H9 (cell line): ENCODE results near the gene RGS2. TPM values are rescaled to one million over a fixed set of nuclear protein-coding genes. Genes with fewer than 3 reads are reported as not detected.

Source experiments
- DNase-seq: peaks from one replicate; pipeline ENCODE4 v3.0.0-alpha.2; 2017
- H2AFZ ChIP-seq: one replicate; pipeline ENCODE4 v1.6.1; 2013; ENCODE audit warnings: mild to moderate bottlenecking, low read length, control low read depth, moderate library complexity
- H2AK5ac ChIP-seq: 2 replicates; pipeline ENCODE4 v1.6.1; 2013; ENCODE audit warnings: low read length, control low read depth, mixed read lengths; ENCODE audit not compliant: insufficient read length
- H2BK120ac ChIP-seq: one replicate; pipeline ENCODE4 v1.6.1; 2013; ENCODE audit warnings: low read depth, mild to moderate bottlenecking, low read length, control low read depth, inconsistent platforms; ENCODE audit not compliant: poor library complexity, severe bottlenecking
- H2BK12ac ChIP-seq: 2 replicates; pipeline ENCODE4 v1.6.1; 2013; ENCODE audit warnings: low read length, control low read depth, mixed read lengths, low read depth; ENCODE audit not compliant: insufficient read length
- H2BK15ac ChIP-seq: 2 replicates; pipeline ENCODE4 v1.6.1; 2013; ENCODE audit warnings: low read depth, low read length, control low read depth
- H2BK20ac ChIP-seq: one replicate; pipeline ENCODE4 v1.6.1; 2013; ENCODE audit warnings: low read depth, mild to moderate bottlenecking, low read length, control low read depth, inconsistent platforms; ENCODE audit not compliant: poor library complexity, severe bottlenecking
- H2BK5ac ChIP-seq: 2 replicates; pipeline ENCODE4 v1.6.1; 2013; ENCODE audit warnings: low read length, control low read depth, mixed read lengths; ENCODE audit not compliant: insufficient read length
- H3K14ac ChIP-seq: 2 replicates; pipeline ENCODE4 v1.6.1; 2013; ENCODE audit warnings: low read length, control low read depth; ENCODE audit not compliant: insufficient read depth
- H3K18ac ChIP-seq: 2 replicates; pipeline ENCODE4 v1.6.1; 2013; ENCODE audit warnings: low read depth, mild to moderate bottlenecking, mixed read lengths, low read length, control low read depth; ENCODE audit not compliant: insufficient read length
- H3K23ac ChIP-seq: 2 replicates; pipeline ENCODE4 v1.6.1; 2013; ENCODE audit warnings: low read length, control low read depth, mixed read lengths, low read depth; ENCODE audit not compliant: insufficient read length
- H3K23me2 ChIP-seq: 2 replicates; pipeline ENCODE4 v1.6.1; 2013; ENCODE audit warnings: low read depth, mild to moderate bottlenecking, mixed read lengths, low read length, control low read depth; ENCODE audit not compliant: insufficient read length, poor library complexity, severe bottlenecking
- H3K27ac ChIP-seq: 2 replicates; pipeline ENCODE4 v1.5.1; 2013; ENCODE audit warnings: low read length, control low read depth, mixed read lengths, low read depth; ENCODE audit not compliant: insufficient read length
- H3K27me3 ChIP-seq: 2 replicates; pipeline ENCODE4 v1.6.1; 2013; ENCODE audit warnings: low read length, control low read depth, inconsistent platforms; ENCODE audit not compliant: insufficient read depth
- H3K4ac ChIP-seq: 2 replicates; pipeline ENCODE4 v1.6.1; 2013; ENCODE audit warnings: low read depth, mild to moderate bottlenecking, control low read depth, inconsistent platforms, low read length, moderate library complexity
- H3K4me1 ChIP-seq: 2 replicates; pipeline ENCODE4 v1.6.1; 2013; ENCODE audit warnings: low read length, control low read depth, inconsistent platforms; ENCODE audit not compliant: insufficient read depth
- H3K4me2 ChIP-seq: 2 replicates; pipeline ENCODE4 v1.6.1; 2013; ENCODE audit warnings: low read length, control low read depth, mixed read lengths; ENCODE audit not compliant: insufficient read length, insufficient read depth
- H3K56ac ChIP-seq: 2 replicates; pipeline ENCODE4 v1.6.1; 2013; ENCODE audit warnings: low read depth, mild to moderate bottlenecking, mixed read lengths, low read length, control low read depth; ENCODE audit not compliant: insufficient read length
- H3K79me1 ChIP-seq: 2 replicates; pipeline ENCODE4 v1.6.1; 2013; ENCODE audit warnings: low read depth, mild to moderate bottlenecking, moderate library complexity, low read length, control low read depth, inconsistent platforms; ENCODE audit not compliant: insufficient read depth, poor library complexity, severe bottlenecking
- H3K79me2 ChIP-seq: 2 replicates; pipeline ENCODE4 v1.6.1; 2013; ENCODE audit warnings: low read length, control low read depth, inconsistent platforms; ENCODE audit not compliant: insufficient read depth
- H3K9ac ChIP-seq: 2 replicates; pipeline ENCODE4 v1.6.1; 2013; ENCODE audit warnings: low read length, control low read depth, mixed read lengths; ENCODE audit not compliant: insufficient read length; ENCODE audit errors: extremely low read depth
- H3K9me3 ChIP-seq: one replicate; pipeline ENCODE4 v1.6.1; 2013; ENCODE audit warnings: low read depth, low read length, inconsistent platforms; ENCODE audit not compliant: control insufficient read depth
- H3T11ph ChIP-seq: one replicate; pipeline ENCODE4 v1.6.1; 2013; ENCODE audit warnings: mild to moderate bottlenecking, low read length, control low read depth, inconsistent platforms
- H4K20me1 ChIP-seq: one replicate; pipeline ENCODE4 v1.6.1; 2013; ENCODE audit not compliant: control insufficient read depth, insufficient read length, insufficient read depth
- H4K5ac ChIP-seq: 2 replicates; pipeline ENCODE4 v1.6.1; 2013; ENCODE audit warnings: low read depth, mild to moderate bottlenecking, mixed read lengths, low read length, control low read depth; ENCODE audit not compliant: insufficient read length
- H4K8ac ChIP-seq: replicated peaks from 2 replicates; pipeline ENCODE4 v1.6.1; 2013; ENCODE audit warnings: low read length, control low read depth, mixed read lengths, low read depth; ENCODE audit not compliant: insufficient read length
- H4K91ac ChIP-seq: 2 replicates; pipeline ENCODE4 v1.6.1; 2013; ENCODE audit warnings: low read depth, mild to moderate bottlenecking, moderate library complexity, mixed read lengths, low read length, control low read depth; ENCODE audit not compliant: insufficient read length
- H3K27ac Mint-ChIP-seq, 3 experiments: 2 replicates in 2 of 3; 3 replicates in 1 of 3; pipeline ENCODE4 v1.8.0; 2020 to 2021; ENCODE audit warnings: mixed read lengths in 3 of 3, mild to moderate bottlenecking in 1 of 3, moderate library complexity in 1 of 3
- H3K27me3 Mint-ChIP-seq: 2 replicates; pipeline ENCODE4 v1.8.0; 2021; ENCODE audit warnings: low read depth, mild to moderate bottlenecking, moderate library complexity, mixed read lengths
- H3K36me3 Mint-ChIP-seq, 3 experiments: 2 replicates in 2 of 3; 3 replicates in 1 of 3; pipeline ENCODE4 v1.8.0; 2020 to 2021; ENCODE audit warnings: low read depth in 3 of 3, mixed read lengths in 3 of 3; ENCODE audit not compliant: insufficient read depth in 1 of 3
- H3K4me1 Mint-ChIP-seq, 2 experiments: 2 replicates each; pipeline ENCODE4 v1.8.0; 2020; ENCODE audit warnings: mixed read lengths in 2 of 2
- H3K4me3 Mint-ChIP-seq, 2 experiments: 2 replicates in 1 of 2; 3 replicates in 1 of 2; pipeline ENCODE4 v1.8.0; 2020 to 2021; ENCODE audit warnings: mild to moderate bottlenecking in 2 of 2, mixed read lengths in 2 of 2, moderate library complexity in 1 of 2
- H3K9me3 Mint-ChIP-seq, 2 experiments: 2 replicates in 1 of 2; 3 replicates in 1 of 2; pipeline ENCODE4 v1.8.0; 2020; ENCODE audit warnings: mild to moderate bottlenecking in 2 of 2, mixed read lengths in 2 of 2, moderate library complexity in 1 of 2
- CTCF ChIP-seq: fragments of 200-600 bp; sonication (generic); conservative IDR thresholded peaks from 3 replicates; pipeline ENCODE4 v1.8.0; 2021; ENCODE audit warnings: antibody characterized with exemption, mild to moderate bottlenecking
- WGBS: extraction: QIAGEN DNeasy Blood & Tissue Kit; methylation state at CpG from one replicate; pipeline ENCODE4 v1.1.7; 2013; ENCODE audit warnings: missing lambda C conversion rate, low lambda C conversion rate, mixed read lengths; ENCODE audit not compliant: insufficient read length; ENCODE audit errors: extremely low coverage; 5-methylcytosine and 5-hydroxymethylcytosine counted together
- total RNA-seq: library from RNA; stranded (reverse); gene quantifications from 2 replicates; pipeline ENCODE4 v1.2.1, GENCODE V29; 2021

RGS2 gene
- total RNA-seq, 1 experiment from 2014 or later = 13.9 TPM

DNA sequence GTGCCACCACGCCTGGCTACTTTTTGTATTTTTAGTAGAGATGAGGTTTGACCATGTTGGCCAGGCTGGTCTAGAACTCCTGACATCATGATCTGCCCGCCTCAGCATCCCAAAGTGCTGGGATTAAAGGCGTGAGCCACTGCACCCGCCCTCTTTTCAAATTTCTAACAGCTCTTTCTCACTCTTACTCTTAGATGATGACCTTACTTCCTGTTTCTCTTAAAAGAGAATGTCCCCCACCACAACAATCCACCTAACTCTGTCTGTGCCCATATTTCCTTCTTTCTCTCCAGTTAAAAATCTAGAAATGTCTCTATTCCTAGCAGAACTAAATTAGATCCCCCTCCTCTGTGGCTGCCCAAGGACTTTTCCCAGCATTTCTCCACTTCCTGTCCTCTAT lies 46.6 kb upstream of the RGS2 start:
- H3K27me3 Mint-ChIP-seq = no peaks in the 10 kb centered on the region
- no peaks in the 10 kb centered on the region for H3K79me2 ChIP-seq
- H4K5ac ChIP-seq = no peak overlapping the region
- no peak overlapping the region for H3K18ac ChIP-seq
- H3K4me1 ChIP-seq = no peaks in the 10 kb centered on the region
- H3K56ac ChIP-seq = no peak overlapping the region
- no peak for TF ChIP-seq CTCF
- no peaks in the 10 kb centered on the region for H4K20me1 ChIP-seq
- WGBS = no CpG with 5 or more reads among the region's 4 CpGs
- H3K23ac ChIP-seq = no peak overlapping the region
- H4K91ac ChIP-seq = no peak overlapping the region
- no peak overlapping the region for H2AK5ac ChIP-seq
- H3K4ac ChIP-seq = no peak overlapping the region
- H3K4me3 Mint-ChIP-seq = no peak overlapping the region
- peaks cover 4 to 9% of the 10 kb centered on the region in 2 experiments for H3K4me1 Mint-ChIP-seq
- H2BK15ac ChIP-seq = no peak overlapping the region
- no peak overlapping the region for H3K4me2 ChIP-seq
- no peak overlapping the region for H3T11ph ChIP-seq
- H3K79me1 ChIP-seq = no peaks in the 10 kb centered on the region
- no peaks in the 10 kb centered on the region for H3K9me3 ChIP-seq
- H3K27ac Mint-ChIP-seq = peak overlapping the region; percentile 8 to 25 (median 13); a peak in 5 of 7 replicates
- H3K9ac ChIP-seq = no peak overlapping the region
- H2BK5ac ChIP-seq = no peak overlapping the region
- DNase-seq = no peak
- no peak overlapping the region for H2BK120ac ChIP-seq
- no peak overlapping the region for H2BK12ac ChIP-seq
- H3K27me3 ChIP-seq = no peaks in the 10 kb centered on the region
- H2BK20ac ChIP-seq = no peak overlapping the region
- H3K9me3 Mint-ChIP-seq = peaks cover 0 to 2% of the 10 kb centered on the region in 2 experiments; a peak in 1 of 5 replicates
- H4K8ac ChIP-seq = no peak overlapping the region
- H2AFZ ChIP-seq = no peak overlapping the region
- peaks cover 0 to 6% (median 0%) of the 10 kb centered on the region in 3 experiments; a peak in 1 of 7 replicates for H3K36me3 Mint-ChIP-seq
- H3K14ac ChIP-seq = no peak overlapping the region
- H3K27ac ChIP-seq = no peak overlapping the region
- H3K23me2 ChIP-seq = no peaks in the 10 kb centered on the region
